Activated CD4-positive, alpha-beta T cell treated with anti-CD3 and anti-CD28 coated beads for 36 hours (primary cell): ENCODE results near the gene UTP25. TPM values are rescaled to one million over a fixed set of nuclear protein-coding genes. Genes with fewer than 3 reads are reported as not detected.

ENCODE experiments used
- ATAC-seq: fragments of 200-7000 bp; cut with Tn5 transposase; one replicate; pipeline ENCODE4 v1.10.0; 2021; ENCODE audit warnings: mild to moderate bottlenecking, moderate library complexity
- CTCF ChIA-PET: fragments of 350-600 bp; sonication (Branson Sonifier 250); formaldehyde crosslinking; loops from one replicate; lab custom pipeline; 2021; ENCODE audit warnings: antibody characterized with exemption; lab: Charles Lee
- POLR2A ChIA-PET: fragments of 350-600 bp; sonication (Branson Sonifier 250); formaldehyde crosslinking; loops from one replicate; lab custom pipeline; 2021; ENCODE audit warnings: antibody characterized with exemption, inconsistent platforms; lab: Charles Lee
- DNase-seq: peaks from one replicate; pipeline ENCODE4 v3.0.0-alpha.2; 2020
- H3K27ac Mint-ChIP-seq: one replicate; pipeline ENCODE4 v1.8.0; 2021; ENCODE audit warnings: mixed read lengths
- H3K27me3 Mint-ChIP-seq: one replicate; pipeline ENCODE4 v1.8.0; 2021; ENCODE audit warnings: mixed read lengths
- H3K36me3 Mint-ChIP-seq: one replicate; pipeline ENCODE4 v1.8.0; 2021; ENCODE audit warnings: low read depth, mixed read lengths
- H3K4me1 Mint-ChIP-seq: one replicate; pipeline ENCODE4 v1.8.0; 2021; ENCODE audit warnings: mixed read lengths
- H3K4me3 Mint-ChIP-seq: one replicate; pipeline ENCODE4 v1.8.0; 2021; ENCODE audit warnings: mild to moderate bottlenecking, moderate library complexity, mixed read lengths
- H3K9me3 Mint-ChIP-seq: one replicate; pipeline ENCODE4 v1.8.0; 2021; ENCODE audit warnings: low read depth, mixed read lengths
- intact Hi-C, 2 experiments: fragments of 100-400 bp; cut with DNase I in 1 of 2; cut with micrococcal nuclease in 1 of 2; formaldehyde crosslinking; loops; one replicate each; pipeline versions ENCODE4 v1.14.2 to v1.15.1; 2022 to 2024; cut with DNase I, micrococcal nuclease
- total RNA-seq, 2 experiments: library from RNA; stranded (reverse); gene quantifications; one replicate each; pipeline ENCODE4 v1.2.3, GENCODE V29; 2021

UTP25 gene
- total RNA-seq, 2 experiments from 2014 or later: 9.4 to 10.4 TPM

DNA sequence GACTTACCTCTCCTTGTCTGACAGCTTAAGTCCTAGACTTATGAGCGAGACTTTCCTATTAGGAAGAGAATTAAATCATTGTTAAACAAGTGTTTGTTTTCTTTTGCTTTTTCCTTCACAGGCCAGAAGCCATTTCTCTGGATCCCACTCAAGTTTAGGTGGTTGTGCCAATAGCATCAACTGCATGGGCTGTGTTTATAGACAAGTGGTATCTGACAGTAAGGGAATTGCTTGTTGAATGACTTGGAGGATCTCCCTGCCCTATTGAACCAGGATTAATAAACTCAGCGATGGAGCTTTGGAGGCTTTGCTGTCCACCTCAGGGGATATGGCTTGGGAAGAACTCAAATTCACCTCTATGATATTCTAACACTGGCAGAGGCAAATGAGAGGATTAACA is 43.7 kb downstream of the UTP25 start:
- no peaks in the 10 kb centered on the region for H3K4me1 Mint-ChIP-seq
- POLR2A ChIA-PET: no interaction called here
- H3K36me3 Mint-ChIP-seq: no peaks in the 10 kb centered on the region
- DNase-seq: no peak
- peaks cover 29% of the 10 kb centered on the region for H3K27me3 Mint-ChIP-seq
- CTCF ChIA-PET: interaction anchor here (3.0 kb wide), 1 partner anchor 11 kb away, joined by 14 read pairs; no protein-coding TSS in a partner anchor
- no peak overlapping the region for H3K4me3 Mint-ChIP-seq
- H3K27ac Mint-ChIP-seq: no peak overlapping the region
- H3K9me3 Mint-ChIP-seq: peaks cover 7% of the 10 kb centered on the region
- intact Hi-C loops: no loop called here
- no peak for ATAC-seq

DNA sequence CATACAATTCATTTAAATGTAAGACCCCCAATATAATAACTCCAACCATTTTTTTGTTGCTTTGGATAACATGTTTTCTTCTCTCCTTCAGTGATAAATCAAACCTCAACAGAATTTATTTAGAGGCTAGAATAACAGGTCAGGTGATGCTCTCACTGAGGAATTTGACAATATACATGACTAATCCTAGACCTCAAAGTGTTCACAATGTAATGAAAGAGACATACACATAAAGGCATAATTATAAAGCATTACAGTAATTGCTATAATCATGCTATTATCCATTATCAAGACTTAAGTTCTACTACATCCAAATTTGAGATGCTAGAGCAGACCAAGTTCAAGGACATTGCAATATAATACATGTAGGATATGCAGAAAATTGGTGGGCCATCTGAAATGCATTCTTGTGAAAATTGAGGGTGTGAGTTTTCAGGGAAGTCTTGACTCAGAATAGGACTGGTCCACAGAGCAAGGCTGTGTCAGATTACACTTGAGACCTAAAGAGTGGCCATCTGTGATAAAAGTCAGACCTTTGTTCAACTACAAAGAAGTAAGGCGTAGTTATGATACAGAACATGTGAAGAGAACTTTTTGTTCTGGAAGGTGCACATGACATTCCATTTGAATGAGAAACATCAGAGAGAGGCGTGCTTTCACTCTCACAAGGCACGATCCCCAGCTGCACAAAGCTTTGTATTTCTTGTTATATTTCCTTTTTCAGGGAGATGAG is 45.5 kb downstream of the UTP25 start:
- no peak for DNase-seq
- H3K27ac Mint-ChIP-seq: no peak overlapping the region
- intact Hi-C loops: no loop called here
- CTCF ChIA-PET: no interaction called here
- H3K36me3 Mint-ChIP-seq: no peaks in the 10 kb centered on the region
- no peak for ATAC-seq
- no peak overlapping the region for H3K4me3 Mint-ChIP-seq
- H3K27me3 Mint-ChIP-seq: peaks cover 32% of the 10 kb centered on the region
- POLR2A ChIA-PET: no interaction called here
- H3K4me1 Mint-ChIP-seq: no peaks in the 10 kb centered on the region
- peaks cover 2% of the 10 kb centered on the region for H3K9me3 Mint-ChIP-seq

DNA sequence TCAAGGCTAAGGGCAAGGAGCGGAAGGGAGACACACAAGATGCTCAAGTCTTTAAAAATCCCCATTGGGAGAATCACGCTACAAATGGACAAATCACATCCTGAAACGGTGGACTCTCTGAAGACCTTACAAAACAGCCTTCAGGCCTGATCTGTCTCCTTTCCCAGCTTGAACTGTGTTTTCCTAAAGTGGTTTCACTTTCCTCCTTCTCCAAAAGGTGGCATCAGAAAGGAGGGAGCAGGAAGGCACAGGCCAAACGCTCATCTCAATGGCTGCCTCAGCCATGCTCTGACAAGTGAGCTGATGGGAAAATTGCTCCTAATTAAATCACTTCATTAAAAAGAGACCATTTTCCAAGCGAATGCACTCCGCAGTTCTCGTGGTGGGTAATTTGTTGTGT is 47.7 kb downstream of the UTP25 start:
- Mint-ChIP-seq H3K4me3 (no peak overlapping the region), H3K27ac (no peak overlapping the region), H3K4me1 (no peaks in the 10 kb centered on the region), H3K9me3 (no peaks in the 10 kb centered on the region), H3K36me3 (no peaks in the 10 kb centered on the region), H3K27me3 (peaks cover 35% of the 10 kb centered on the region)
- POLR2A ChIA-PET: no interaction called here
- CTCF ChIA-PET: interaction anchor here (1.3 to 1.9 kb wide), 2 partner anchors 13 to 15 kb away, joined by 3 to 6 read pairs; no protein-coding TSS in a partner anchor
- no peak for DNase-seq
- no peak for ATAC-seq
- intact Hi-C loops: no loop called here

DNA sequence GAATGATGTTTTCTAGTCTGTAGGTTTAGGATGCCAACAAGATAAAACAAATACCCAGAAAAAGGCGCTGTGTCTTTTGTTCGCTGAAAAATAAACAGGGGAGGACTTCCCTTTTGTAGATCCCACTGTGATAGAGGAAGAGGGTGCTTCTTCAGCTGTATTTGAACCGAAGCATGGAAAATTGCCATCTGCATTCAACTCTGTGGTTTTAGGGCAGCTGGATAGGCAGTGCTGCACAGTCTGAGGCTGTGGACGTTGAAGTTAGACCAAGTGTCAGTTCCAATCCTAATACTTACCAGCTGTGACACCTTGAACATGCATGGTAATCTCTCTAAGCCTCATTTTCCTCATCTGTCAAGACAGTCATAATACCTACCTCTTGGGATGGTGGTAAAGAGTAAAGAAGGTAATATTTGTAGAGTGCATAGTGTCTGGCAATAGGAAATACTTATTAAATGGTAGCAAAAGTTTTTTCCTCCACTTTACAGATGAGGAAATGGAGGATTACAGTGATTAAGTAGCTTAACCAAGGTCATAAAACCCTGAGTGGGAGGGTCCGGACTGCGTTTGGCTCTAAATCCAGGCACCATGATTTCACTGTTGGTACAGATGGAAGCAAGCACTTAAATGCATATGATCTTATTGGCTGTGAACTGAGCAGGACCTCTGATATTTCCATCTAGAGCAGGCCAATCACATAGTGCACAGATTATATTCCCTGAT is 48.5 kb downstream of the UTP25 start:
- no peaks in the 10 kb centered on the region for H3K9me3 Mint-ChIP-seq
- CTCF ChIA-PET: interaction anchor here (1.3 to 1.9 kb wide), 2 partner anchors 12 to 16 kb away, joined by 3 to 6 read pairs; no protein-coding TSS in a partner anchor
- no peaks in the 10 kb centered on the region for H3K36me3 Mint-ChIP-seq
- H3K27me3 Mint-ChIP-seq: peaks cover 35% of the 10 kb centered on the region
- POLR2A ChIA-PET: no interaction called here
- no peaks in the 10 kb centered on the region for H3K4me1 Mint-ChIP-seq
- no peak overlapping the region for H3K27ac Mint-ChIP-seq
- DNase-seq (no peak), ATAC-seq (no peak)
- no peak overlapping the region for H3K4me3 Mint-ChIP-seq
- intact Hi-C loops: no loop called here

DNA sequence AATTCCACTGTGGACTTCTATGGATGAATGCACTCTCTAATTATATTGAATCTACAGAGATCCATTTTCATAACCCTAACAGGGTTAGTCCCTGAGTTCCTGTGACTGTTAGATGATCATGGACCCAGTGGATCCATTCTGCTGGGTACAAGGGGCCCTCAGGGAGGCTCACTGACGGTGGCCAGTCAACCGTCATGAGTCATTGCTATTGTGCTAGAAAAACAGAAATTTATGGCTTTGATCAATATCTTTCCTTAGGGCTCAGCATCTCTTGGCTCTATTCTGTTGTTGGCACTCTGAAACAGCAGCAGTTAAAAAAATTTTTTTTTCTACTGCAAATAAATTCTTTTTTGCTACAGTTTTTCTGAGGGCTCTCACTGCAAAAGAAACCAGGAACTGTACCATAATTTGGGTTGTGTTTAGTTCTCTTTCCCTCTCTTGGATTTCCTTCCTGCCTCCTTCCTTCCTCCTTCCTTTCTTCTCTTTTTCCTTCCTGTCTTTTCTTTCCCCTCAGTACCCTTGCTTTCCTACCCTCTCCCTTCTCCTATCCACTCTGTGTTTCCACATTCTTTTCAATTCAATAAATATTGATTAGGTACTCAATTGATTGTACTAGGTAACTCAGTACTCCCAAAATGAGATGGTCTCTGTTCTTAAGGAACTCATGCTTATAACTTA is 49.5 kb downstream of the UTP25 start:
- Mint-ChIP-seq H3K4me1 (no peaks in the 10 kb centered on the region), H3K36me3 (no peaks in the 10 kb centered on the region), H3K4me3 (no peak overlapping the region), H3K27me3 (peaks cover 36% of the 10 kb centered on the region), H3K9me3 (no peaks in the 10 kb centered on the region), H3K27ac (no peak overlapping the region)
- intact Hi-C loops: no loop called here
- ATAC-seq (no peak), DNase-seq (no peak)
- POLR2A ChIA-PET: no interaction called here
- CTCF ChIA-PET: no interaction called here

DNA sequence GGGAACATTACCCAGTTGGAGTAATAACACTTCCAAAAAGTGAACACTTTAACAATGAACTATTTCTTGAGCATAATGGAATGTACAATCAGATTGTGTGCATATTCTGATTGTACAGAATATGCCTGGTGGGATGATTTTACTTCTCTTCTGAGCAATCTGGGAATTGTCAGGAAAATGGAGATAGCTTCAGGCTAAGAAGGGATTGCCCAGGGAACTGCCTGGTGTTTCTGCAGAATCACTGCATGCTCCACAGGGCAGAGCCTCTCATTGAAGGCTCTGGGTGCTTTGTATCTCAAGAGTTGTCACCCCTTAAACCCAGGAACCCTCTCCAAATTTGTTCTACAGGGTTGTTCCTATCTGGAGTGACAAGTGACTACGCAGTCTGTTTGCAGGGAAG is 51.2 kb downstream of the UTP25 start:
- Mint-ChIP-seq H3K27ac (no peak overlapping the region), H3K4me1 (peaks cover 1% of the 10 kb centered on the region), H3K27me3 (peaks cover 33% of the 10 kb centered on the region), H3K4me3 (no peak overlapping the region), H3K36me3 (no peaks in the 10 kb centered on the region), H3K9me3 (no peaks in the 10 kb centered on the region)
- CTCF ChIA-PET: interaction anchor here (0.6 kb wide), 1 partner anchor 679 kb away, joined by 3 read pairs; no protein-coding TSS in a partner anchor
- ATAC-seq (no peak), DNase-seq (no peak)
- intact Hi-C loops: no loop called here
- POLR2A ChIA-PET: no interaction called here

DNA sequence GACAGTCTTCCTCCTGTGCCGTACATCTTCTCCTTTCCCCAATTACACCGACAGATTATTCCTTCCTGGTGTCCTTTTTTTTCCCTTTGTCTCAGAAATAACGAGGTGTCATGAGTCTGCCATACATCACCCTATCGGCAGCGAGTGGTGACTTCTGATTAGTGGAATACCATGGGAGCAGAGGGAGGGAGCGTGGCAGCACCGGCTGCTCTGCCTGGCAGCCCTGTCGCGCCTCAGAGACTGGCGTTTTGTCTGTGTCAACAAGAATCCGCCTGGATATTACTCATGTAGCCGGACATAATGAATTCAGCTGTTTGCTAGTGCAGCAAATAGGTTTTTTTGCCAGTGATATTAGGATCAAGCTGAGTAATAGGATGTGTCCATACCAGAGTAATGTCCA is 51.8 kb downstream of the UTP25 start:
- POLR2A ChIA-PET: no interaction called here
- no peak for DNase-seq
- Mint-ChIP-seq H3K27ac (no peak overlapping the region), H3K9me3 (no peaks in the 10 kb centered on the region), H3K4me3 (no peak overlapping the region), H3K27me3 (peaks cover 37% of the 10 kb centered on the region), H3K4me1 (peaks cover 5% of the 10 kb centered on the region), H3K36me3 (no peaks in the 10 kb centered on the region)
- intact Hi-C loops: no loop called here
- CTCF ChIA-PET: interaction anchor here (0.5 to 1.2 kb wide), 3 partner anchors 19 to 679 kb away, joined by 3 to 7 read pairs (median 3); no protein-coding TSS in a partner anchor
- no peak for ATAC-seq

DNA sequence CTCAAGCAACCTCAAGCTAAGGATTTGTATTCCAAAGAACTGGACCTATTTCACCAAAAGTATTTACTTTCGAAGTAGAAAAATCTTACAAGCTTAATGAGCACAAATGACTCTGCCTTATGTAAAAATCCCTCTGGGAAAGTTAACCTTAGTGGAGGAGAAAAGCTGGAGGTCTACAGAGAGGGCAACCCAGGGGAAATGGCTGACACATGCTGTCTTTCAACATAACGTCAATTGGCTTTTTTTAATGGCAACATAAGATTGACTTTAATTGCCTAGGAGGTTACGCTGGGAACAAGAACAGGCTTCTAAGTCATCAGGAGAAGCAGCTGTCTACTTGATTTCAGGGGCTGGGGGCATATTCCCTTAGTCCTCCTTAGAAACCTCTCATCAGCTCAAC is 52.3 kb downstream of the UTP25 start:
- Mint-ChIP-seq H3K9me3 (no peaks in the 10 kb centered on the region), H3K36me3 (no peaks in the 10 kb centered on the region), H3K4me1 (peaks cover 8% of the 10 kb centered on the region), H3K27me3 (peaks cover 37% of the 10 kb centered on the region), H3K27ac (no peak overlapping the region), H3K4me3 (no peak overlapping the region)
- ChIA-PET POLR2A (no interaction called here), CTCF (interaction anchor here (0.5 to 1.2 kb wide), 2 partner anchors 20 to 431 kb away, joined by 3 to 7 read pairs; no protein-coding TSS in a partner anchor)
- ATAC-seq: no peak
- intact Hi-C loops: no loop called here
- DNase-seq: no peak

DNA sequence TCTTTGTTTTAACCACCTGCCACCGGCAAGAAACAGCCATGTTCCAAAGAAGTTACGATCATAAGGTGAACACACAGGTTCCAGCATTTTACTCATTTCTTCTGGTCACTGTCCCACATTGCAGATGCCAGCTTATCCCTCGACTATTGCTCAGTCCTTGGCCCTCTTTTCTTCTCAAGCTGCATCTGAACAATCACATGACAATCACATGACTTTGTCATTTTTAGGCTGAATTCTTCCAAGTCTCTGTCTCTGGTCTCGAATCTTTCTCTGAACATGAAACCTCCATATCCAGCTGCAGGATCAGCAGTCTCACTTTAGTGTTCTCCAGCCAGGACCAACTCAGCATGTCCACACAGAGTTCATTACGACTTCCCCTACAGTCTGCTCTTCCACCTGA is 53.8 kb downstream of the UTP25 start:
- ChIA-PET POLR2A (no interaction called here), CTCF (interaction anchor here (0.6 to 1.3 kb wide), 3 partner anchors 18 to 108 kb away, joined by 3 to 4 read pairs (median 3); no protein-coding TSS in a partner anchor)
- H3K4me1 Mint-ChIP-seq: peaks cover 8% of the 10 kb centered on the region
- intact Hi-C loops: no loop called here
- no peaks in the 10 kb centered on the region for H3K36me3 Mint-ChIP-seq
- no peak for DNase-seq
- no peak overlapping the region for H3K4me3 Mint-ChIP-seq
- no peak overlapping the region for H3K27ac Mint-ChIP-seq
- peaks cover 46% of the 10 kb centered on the region for H3K27me3 Mint-ChIP-seq
- ATAC-seq: no peak
- H3K9me3 Mint-ChIP-seq: no peaks in the 10 kb centered on the region

DNA sequence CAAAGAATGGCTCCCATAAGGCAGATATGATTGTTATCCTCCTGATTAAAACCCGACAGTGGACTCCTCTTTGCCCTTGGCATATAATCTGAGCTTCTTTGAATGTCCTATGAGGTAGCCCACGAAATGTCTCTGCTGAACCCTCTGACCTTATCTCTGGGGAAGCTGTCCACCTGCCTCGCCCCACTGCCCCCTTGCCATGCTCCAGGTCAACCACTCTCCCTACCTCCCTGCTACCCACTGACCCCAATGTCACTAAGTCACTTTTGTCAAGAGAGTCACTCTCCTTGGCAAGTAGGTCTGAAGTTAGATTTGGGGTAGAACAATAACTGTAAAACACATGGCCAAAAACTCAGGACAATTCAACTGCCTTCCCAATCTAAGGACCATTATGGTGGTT is 54.5 kb downstream of the UTP25 start:
- Mint-ChIP-seq H3K4me1 (peaks cover 8% of the 10 kb centered on the region), H3K27ac (no peak overlapping the region), H3K9me3 (no peaks in the 10 kb centered on the region), H3K27me3 (peaks cover 48% of the 10 kb centered on the region), H3K4me3 (no peak overlapping the region), H3K36me3 (no peaks in the 10 kb centered on the region)
- intact Hi-C loops: no loop called here
- ATAC-seq: no peak
- POLR2A ChIA-PET: no interaction called here
- CTCF ChIA-PET: interaction anchor here (0.6 to 1.3 kb wide), 5 partner anchors 19 to 410 kb away, joined by 3 to 5 read pairs (median 4); no protein-coding TSS in a partner anchor
- no peak for DNase-seq

DNA sequence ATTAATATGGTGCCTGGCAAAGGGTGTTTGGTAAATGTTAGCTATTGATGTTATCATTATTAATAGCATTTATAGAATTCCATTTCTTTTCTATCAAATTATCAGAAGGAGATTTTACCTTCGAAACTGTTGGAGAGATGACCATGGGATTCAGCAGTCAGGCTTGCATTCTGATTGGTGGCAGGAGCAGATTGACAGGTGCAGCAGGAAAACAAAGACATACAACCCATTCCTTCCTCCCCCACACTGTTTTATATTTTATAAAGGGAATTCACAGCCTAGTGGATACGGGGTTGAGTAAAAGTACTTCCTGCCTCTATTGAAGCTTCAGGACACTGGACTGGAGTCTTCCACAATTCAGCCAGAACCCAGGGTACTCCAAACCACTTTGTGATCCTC is 55.2 kb downstream of the UTP25 start:
- Mint-ChIP-seq H3K27ac (no peak overlapping the region), H3K4me3 (no peak overlapping the region), H3K27me3 (peaks cover 49% of the 10 kb centered on the region), H3K9me3 (no peaks in the 10 kb centered on the region), H3K36me3 (no peaks in the 10 kb centered on the region), H3K4me1 (peaks cover 8% of the 10 kb centered on the region)
- ChIA-PET CTCF (interaction anchor here (0.6 kb wide), 1 partner anchor 59 kb away, joined by 4 read pairs; no protein-coding TSS in a partner anchor), POLR2A (no interaction called here)
- intact Hi-C loops: no loop called here
- ATAC-seq (no peak), DNase-seq (no peak)
